Naive B cell (primary cell): Measurements from ENCODE around the gene SLC35G1. TPM values are rescaled to one million over a fixed set of nuclear protein-coding genes. Genes with fewer than 3 reads are reported as not detected.
A peak's percentile ranks its signal among the peaks of the same experiment; 100 is the strongest.

Source experiments
- ATAC-seq, 2 donors: fragments of 150-1000 bp; cut with Tn5 transposase; 2 replicates each; pipeline ENCODE4 v1.10.0; 2021; ENCODE audit warnings: low read depth in 2 of 2, mild to moderate bottlenecking in 2 of 2, moderate library complexity in 2 of 2
- DNase-seq: peaks from one replicate; pipeline ENCODE4 v3.0.0; 2022
- H3K27ac Mint-ChIP-seq, 6 donors: one replicate each; pipeline ENCODE4 v1.8.0; 2020 to 2022; ENCODE audit warnings: mild to moderate bottlenecking in 6 of 6, mixed read lengths in 6 of 6, moderate library complexity in 5 of 6, inconsistent platforms in 2 of 6
- H3K27me3 Mint-ChIP-seq, 3 donors: one replicate each; pipeline ENCODE4 v1.8.0; 2021 to 2022; ENCODE audit warnings: mixed read lengths in 3 of 3, mild to moderate bottlenecking in 1 of 3
- H3K36me3 Mint-ChIP-seq, 2 donors: one replicate each; pipeline ENCODE4 v1.8.0; 2020 to 2022; ENCODE audit warnings: mixed read lengths in 2 of 2, inconsistent platforms in 1 of 2, mild to moderate bottlenecking in 1 of 2
- H3K4me1 Mint-ChIP-seq, 3 donors: one replicate each; pipeline ENCODE4 v1.8.0; 2020 to 2022; ENCODE audit warnings: mixed read lengths in 3 of 3, inconsistent platforms in 1 of 3, mild to moderate bottlenecking in 1 of 3, moderate library complexity in 1 of 3
- H3K4me3 Mint-ChIP-seq, 8 donors: one replicate each; pipeline ENCODE4 v1.8.0; 2020 to 2022; ENCODE audit warnings: mild to moderate bottlenecking in 8 of 8, mixed read lengths in 8 of 8, moderate library complexity in 8 of 8, inconsistent platforms in 2 of 8
- H3K9me3 Mint-ChIP-seq, 7 donors: one replicate each; pipeline ENCODE4 v1.8.0; 2020 to 2022; ENCODE audit warnings: mixed read lengths in 7 of 7, mild to moderate bottlenecking in 5 of 7, inconsistent platforms in 2 of 7, moderate library complexity in 1 of 7
- polyA plus RNA-seq, 6 donors: library from polyadenylated mRNA; unstranded; fragments of 300-500 nt; fragmentation: Illumina TruSeq; gene quantifications; one replicate each; pipeline ENCODE4 v1.2.3, GENCODE V29; 2021; ENCODE audit warnings: low read depth in 6 of 6

Gene SLC35G1
- polyA plus RNA-seq, 6 donors from 2014 or later, result 0.08 to 0.94 (median 0.21) TPM; not detected in 1

GRCh38 chr10:93945819-93946218, 52.0 kb downstream of the SLC35G1 start:
- Mint-ChIP-seq H3K27ac (no peak overlapping the region), H3K4me1 (no peaks in the 10 kb centered on the region), H3K36me3 (no peaks in the 10 kb centered on the region), H3K9me3 (no peaks in the 10 kb centered on the region), H3K27me3 (peaks cover 3 to 23% (median 16%) of the 10 kb centered on the region in 3 donors), H3K4me3 (no peak overlapping the region)
- ATAC-seq, result no peak
- no peak for DNase-seq

GRCh38 chr10:93947055-93947454, 53.3 kb downstream of the SLC35G1 start:
- Mint-ChIP-seq H3K9me3 (peaks cover 0 to 2% (median 0%) of the 10 kb centered on the region in 7 donors), H3K27me3 (peaks cover 3 to 23% (median 16%) of the 10 kb centered on the region in 3 donors), H3K27ac (peak overlapping the region in 1 of 6 donors; percentile 5), H3K36me3 (no peaks in the 10 kb centered on the region), H3K4me3 (no peak overlapping the region), H3K4me1 (no peaks in the 10 kb centered on the region)
- no peak for DNase-seq
- no peak for ATAC-seq

- Mint-ChIP-seq H3K4me1 (no peaks in the 10 kb centered on the region), H3K27ac (no peak overlapping the region), H3K9me3 (peaks cover 0 to 2% (median 0%) of the 10 kb centered on the region in 7 donors), H3K36me3 (no peaks in the 10 kb centered on the region), H3K4me3 (no peak overlapping the region), H3K27me3 (peaks cover 3 to 19% (median 16%) of the 10 kb centered on the region in 3 donors)
- no peak for ATAC-seq
- DNase-seq, result no peak
Measured at GRCh38 chr10:93947524-93947923, 53.7 kb downstream of the SLC35G1 start.

- Mint-ChIP-seq H3K27me3 (peaks cover 3 to 8% (median 3%) of the 10 kb centered on the region in 3 donors), H3K4me1 (no peaks in the 10 kb centered on the region), H3K4me3 (no peak overlapping the region), H3K27ac (no peak overlapping the region), H3K36me3 (no peaks in the 10 kb centered on the region), H3K9me3 (peaks cover 0 to 2% (median 0%) of the 10 kb centered on the region in 7 donors)
- ATAC-seq, result no peak
- DNase-seq, result no peak
Measured at GRCh38 chr10:93951905-93952304, 58.1 kb downstream of the SLC35G1 start.

Other genes starting within 250 kb of the SLC35G1 start
- 1 to 10 TPM; 4.6 to 7.8 (median 6.3) TPM for gene FRA10AC1, start 191.4 kb upstream of the SLC35G1 start, polyA plus RNA-seq
- gene LGI1, start 136.0 kb upstream of the SLC35G1 start, polyA plus RNA-seq, result not detected
- gene PLCE1, start 100.0 kb downstream of the SLC35G1 start, polyA plus RNA-seq, result 1 to 10 TPM in 1 of 6 donors, under 1 TPM in 5; 0.32 to 1.9 (median 0.44) TPM